Prostate gland (tissue), 2 donors: ENCODE data around the gene RGMA.

Source experiments
- POLR2A ChIP-seq: fragments of 450-650 bp; IDR thresholded peaks from one replicate; pipeline ENCODE4 v1.6.1; 2016; ENCODE audit warnings: antibody characterized with exemption, mild to moderate bottlenecking
- TF ChIP-seq, protein P1 (sequence below), 4 experiments: fragments of 200-600 bp in 2 of 4; fragments of 450-650 bp in 2 of 4; sonication (generic) in 2 of 4; IDR thresholded peaks; 1 replicate in 3 of 4; 2 replicates in 1 of 4; pipeline ENCODE4 v1.5.1; 2016 to 2019; ENCODE audit warnings: antibody characterized with exemption in 4 of 4, mild to moderate bottlenecking in 2 of 4, moderate library complexity in 2 of 4

DNA sequence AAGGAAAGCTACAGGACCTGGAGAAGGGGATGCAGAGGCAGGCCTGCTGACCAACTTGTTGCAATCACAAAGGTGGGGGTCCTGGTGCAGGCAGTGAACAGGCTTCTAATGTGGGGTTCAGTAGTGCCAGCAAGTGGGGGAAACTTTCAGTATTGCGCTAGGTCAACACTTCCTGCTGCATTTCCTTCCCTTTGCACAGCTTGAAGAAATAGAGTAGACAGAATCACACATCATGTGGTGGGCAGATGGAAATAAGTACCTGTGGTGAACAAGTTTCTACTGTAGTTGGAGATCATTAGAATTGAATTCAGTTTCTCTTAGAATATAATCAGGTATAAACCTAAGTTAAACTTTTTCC lies 63.4 kb downstream of the RGMA start:
- TF ChIP-seq, protein P1, sequence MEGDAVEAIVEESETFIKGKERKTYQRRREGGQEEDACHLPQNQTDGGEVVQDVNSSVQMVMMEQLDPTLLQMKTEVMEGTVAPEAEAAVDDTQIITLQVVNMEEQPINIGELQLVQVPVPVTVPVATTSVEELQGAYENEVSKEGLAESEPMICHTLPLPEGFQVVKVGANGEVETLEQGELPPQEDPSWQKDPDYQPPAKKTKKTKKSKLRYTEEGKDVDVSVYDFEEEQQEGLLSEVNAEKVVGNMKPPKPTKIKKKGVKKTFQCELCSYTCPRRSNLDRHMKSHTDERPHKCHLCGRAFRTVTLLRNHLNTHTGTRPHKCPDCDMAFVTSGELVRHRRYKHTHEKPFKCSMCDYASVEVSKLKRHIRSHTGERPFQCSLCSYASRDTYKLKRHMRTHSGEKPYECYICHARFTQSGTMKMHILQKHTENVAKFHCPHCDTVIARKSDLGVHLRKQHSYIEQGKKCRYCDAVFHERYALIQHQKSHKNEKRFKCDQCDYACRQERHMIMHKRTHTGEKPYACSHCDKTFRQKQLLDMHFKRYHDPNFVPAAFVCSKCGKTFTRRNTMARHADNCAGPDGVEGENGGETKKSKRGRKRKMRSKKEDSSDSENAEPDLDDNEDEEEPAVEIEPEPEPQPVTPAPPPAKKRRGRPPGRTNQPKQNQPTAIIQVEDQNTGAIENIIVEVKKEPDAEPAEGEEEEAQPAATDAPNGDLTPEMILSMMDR (IDR thresholded peaks at IDR 0.05) = no peak
- no peak for TF ChIP-seq POLR2A
